ENCODE data around the gene VCX3A. TPM values are rescaled to one million over a fixed set of nuclear protein-coding genes. Genes with fewer than 3 reads are reported as not detected.

VCX3A gene
- total RNA-seq (2022; extraction: Qiagen RNA extraction): not detected in 5 replicates

GRCh38 chrX:6535018-6535417, at the start of gene VCX3A:
Gene VCX3A, minus strand, starts transcription at chrX:6535118. Its CDS starts 621 bp downstream, at chrX:6534497.

